HCT116 (cell line): Measurements from ENCODE around the gene PRKN. TPM values are rescaled to one million over a fixed set of nuclear protein-coding genes. Genes with fewer than 3 reads are reported as not detected.

Source experiments
- ATAC-seq: fragments of 200-7000 bp; cut with Tn5 transposase; 2 replicates; pipeline ENCODE4 v1.9.1; 2020; ENCODE audit warnings: mild to moderate bottlenecking, moderate library complexity
- BruUV-seq: library from RNA; stranded (reverse); fragments of 400-500 nt; replicated peaks from 2 replicates; lab custom pipeline; 2021; lab: Mats Ljungman, UMichigan
- CTCF ChIA-PET: fragments of 300-600 bp; sonication (Branson Sonifier 250); formaldehyde crosslinking; loops from one replicate; lab custom pipeline; 2021; ENCODE audit warnings: antibody characterized with exemption; lab: Charles Lee
- POLR2A ChIA-PET: fragments of 300-600, 350-600 bp; sonication (Branson Sonifier 250); formaldehyde crosslinking; loops from one replicate; lab custom pipeline; 2021; ENCODE audit warnings: antibody characterized with exemption; lab: Charles Lee
- RAD21 ChIA-PET, 2 experiments: fragments of 300-600 bp; sonication (Branson Sonifier 250); formaldehyde crosslinking; loops; one replicate each; lab custom pipeline; 2023; ENCODE audit warnings: low total read pairs in 2 of 2; ENCODE audit not compliant: uncharacterized antibody in 2 of 2, unreplicated experiment in 2 of 2, low non-redundant PET in 1 of 2; lab: Charles Lee
- DNase-seq: peaks from one replicate; pipeline ENCODE4 v3.0.0-alpha.2; 2010; ENCODE audit warnings: low read depth, low spot score
- H2AFZ ChIP-seq: fragments of 200-600 bp; shearing (Covaris generic), sonication (generic); 2 replicates; pipeline ENCODE4 v1.6.1; 2017; ENCODE audit warnings: low read depth, mixed run types, mixed read lengths, antibody characterized with exemption, low read length; ENCODE audit not compliant: poor library complexity, severe bottlenecking
- H3K27ac ChIP-seq: 2 replicates; pipeline ENCODE4 v1.5.1; 2012; ENCODE audit warnings: low read depth, low read length
- H3K27me3 ChIP-seq: fragments of 200-600 bp; sonication (generic); 2 replicates; pipeline ENCODE4 v1.6.1; 2016; ENCODE audit warnings: mixed run types, low read length, mixed read lengths; ENCODE audit not compliant: insufficient read depth
- H3K36me3 ChIP-seq, 2 experiments: fragments of 200-500 bp in 1 of 2; fragments of 200-600 bp in 1 of 2; sonication (Bioruptor generic) in 1 of 2; sonication (generic) in 1 of 2; 2 replicates each; pipeline versions ENCODE4 v1.5.1 to v1.6.1; 2014 to 2016; ENCODE audit warnings: low read length in 2 of 2, inconsistent platforms in 1 of 2, mixed read lengths in 1 of 2, mixed run types in 1 of 2; ENCODE audit not compliant: insufficient read depth in 2 of 2, control insufficient read depth in 1 of 2
- H3K4me1 ChIP-seq, 2 experiments: fragments of 200-600 bp in 1 of 2; sonication (generic) in 1 of 2; 2 replicates each; pipeline versions ENCODE4 v1.5.1 to v1.6.1; 2012 to 2017; ENCODE audit warnings: low read length in 2 of 2, inconsistent platforms in 1 of 2, mild to moderate bottlenecking in 1 of 2, mixed read lengths in 1 of 2, mixed run types in 1 of 2, moderate library complexity in 1 of 2; ENCODE audit not compliant: insufficient read depth in 2 of 2, control insufficient read depth in 1 of 2
- H3K4me2 ChIP-seq: fragments of 200-600 bp; sonication (generic); 2 replicates; pipeline ENCODE4 v1.6.1; 2017; ENCODE audit warnings: mixed run types, low read length, mixed read lengths
- H3K4me3 ChIP-seq, 2 experiments: fragments of 200-600 bp in 1 of 2; sonication (generic) in 1 of 2; replicated peaks in 1 of 2; 2 replicates each; pipeline ENCODE4 v1.5.1; 2011 to 2016; ENCODE audit warnings: low read length in 2 of 2, control low read depth in 1 of 2, low read depth in 1 of 2, mild to moderate bottlenecking in 1 of 2, mixed read lengths in 1 of 2, mixed run types in 1 of 2
- H3K79me2 ChIP-seq: fragments of 200-600 bp; sonication (generic); 2 replicates; pipeline ENCODE4 v1.6.1; 2017; ENCODE audit warnings: mild to moderate bottlenecking, mixed run types, low read length, moderate library complexity, mixed read lengths; ENCODE audit not compliant: insufficient read depth
- H3K9ac ChIP-seq: fragments of 200-600 bp; sonication (generic); 2 replicates; pipeline ENCODE4 v1.6.1; 2016; ENCODE audit warnings: low read length, mixed read lengths
- H3K9me2 ChIP-seq: fragments of 200-600 bp; sonication (generic), shearing (Covaris generic); 2 replicates; pipeline ENCODE4 v1.6.1; 2017; ENCODE audit warnings: mixed run types, mild to moderate bottlenecking, moderate library complexity; ENCODE audit not compliant: insufficient read depth
- H3K9me3 ChIP-seq, 2 experiments: fragments of 200-500 bp in 1 of 2; fragments of 200-600 bp in 1 of 2; sonication (Bioruptor generic) in 1 of 2; sonication (generic) in 1 of 2; 2 replicates each; pipeline ENCODE4 v1.6.1; 2014 to 2017; ENCODE audit warnings: low read length in 2 of 2, mixed read lengths in 2 of 2, inconsistent platforms in 1 of 2, low read depth in 1 of 2, mild to moderate bottlenecking in 1 of 2, mixed run types in 1 of 2, moderate library complexity in 1 of 2; ENCODE audit not compliant: control insufficient read depth in 1 of 2, insufficient read depth in 1 of 2
- H4K20me1 ChIP-seq: fragments of 200-600 bp; sonication (generic), shearing (Covaris generic); 2 replicates; pipeline ENCODE4 v1.6.1; 2017; ENCODE audit warnings: mixed run types, mild to moderate bottlenecking, moderate library complexity; ENCODE audit not compliant: insufficient read depth
- EZH2 ChIP-seq: fragments of 200-600 bp; sonication (generic); IDR thresholded peaks from 2 replicates; pipeline ENCODE4 v1.6.1; 2017; ENCODE audit warnings: antibody characterized with exemption, mixed run types
- FOSL1 ChIP-seq: IDR thresholded peaks from 2 replicates; pipeline ENCODE4 v1.6.1; 2012; ENCODE audit warnings: low read depth
- SP1 ChIP-seq: IDR thresholded peaks from 2 replicates; pipeline ENCODE4 v1.6.1; 2012; ENCODE audit warnings: low read depth
- SRF ChIP-seq: IDR thresholded peaks from 2 replicates; pipeline ENCODE4 v1.6.1; 2012; ENCODE audit warnings: low read depth
- TCF7L2 ChIP-seq: IDR thresholded peaks from 2 replicates; pipeline ENCODE4 v1.7.0; 2011; ENCODE audit warnings: borderline replicate concordance, inconsistent platforms; ENCODE audit not compliant: insufficient read depth, insufficient read length; ENCODE audit errors: extremely low read depth
- ZFX ChIP-seq: fragments of 450-650 bp; IDR thresholded peaks from 2 replicates; pipeline ENCODE4 v1.6.1; 2017
- intact Hi-C: fragments of 100-400 bp; cut with micrococcal nuclease; formaldehyde crosslinking; loops from 2 replicates; pipeline ENCODE4 v1.10.0; 2022
- total RNA-seq: library from RNA; stranded (reverse); gene quantifications from one replicate; pipeline ENCODE4 v1.2.1, GENCODE V29; 2021; ENCODE audit not compliant: unreplicated experiment
- TF ChIP-seq, protein P1 (sequence below), 3 experiments: fragments of 200-600 bp in 1 of 3; sonication (generic) in 1 of 3; IDR thresholded peaks in 2 of 3; conservative IDR thresholded peaks in 1 of 3; 2 replicates each; pipeline ENCODE4 v1.5.1; 2012 to 2017; ENCODE audit warnings: low read depth in 2 of 3, low read length in 2 of 3, antibody characterized with exemption in 1 of 3, borderline replicate concordance in 1 of 3, control low read depth in 1 of 3, mild to moderate bottlenecking in 1 of 3, mixed read lengths in 1 of 3, mixed run types in 1 of 3, moderate library complexity in 1 of 3; ENCODE audit not compliant: insufficient read depth in 1 of 3

PRKN gene
- total RNA-seq, 1 experiment from 2014 or later: 2.6 TPM

DNA sequence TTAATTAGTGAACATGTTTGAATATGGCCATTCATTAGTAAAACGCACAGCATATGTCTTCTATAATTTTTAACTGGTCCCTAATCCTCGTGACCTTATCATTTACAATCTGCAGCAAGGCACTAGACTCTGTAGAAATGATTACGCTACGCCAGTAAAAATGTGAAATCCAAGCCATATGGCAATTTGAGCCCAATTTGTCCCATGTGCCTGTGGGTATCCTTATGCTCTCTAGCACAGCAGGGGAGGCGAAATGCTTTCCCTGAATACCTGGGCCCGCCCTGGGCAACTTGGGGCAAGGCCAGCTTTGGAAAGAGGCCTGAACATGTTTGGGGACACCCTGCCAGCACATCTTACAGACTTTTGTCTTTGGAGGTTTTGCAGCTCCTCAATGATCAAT is 1331.0 kb downstream of the PRKN start (continued):
- TF ChIP-seq ZFX (no peak), SRF (no peak), EZH2 (no peak), TCF7L2 (no peak), FOSL1 (no peak)

- H3K36me3 ChIP-seq: no peaks in the 10 kb centered on the region
- H3K27ac ChIP-seq: no peak overlapping the region
- ChIA-PET POLR2A (no interaction called here), RAD21 (no interaction called here)
- H3K79me2 ChIP-seq: no peaks in the 10 kb centered on the region
- H3K4me2 ChIP-seq: no peak overlapping the region
- H3K9me2 ChIP-seq: no peaks in the 10 kb centered on the region
- H3K4me1 ChIP-seq: peaks cover 0 to 6% of the 10 kb centered on the region in 2 experiments; a peak in 2 of 4 replicates
- H2AFZ ChIP-seq: no peak overlapping the region
- BruUV-seq: no TSS peak
- no peaks in the 10 kb centered on the region for H4K20me1 ChIP-seq
- no peaks in the 10 kb centered on the region for H3K9me3 ChIP-seq
- H3K4me3 ChIP-seq: no peak overlapping the region
- no peak overlapping the region for H3K9ac ChIP-seq
- TF ChIP-seq SP1: no peak
- TF ChIP-seq EZH2: no peak
- TF ChIP-seq, protein P1, sequence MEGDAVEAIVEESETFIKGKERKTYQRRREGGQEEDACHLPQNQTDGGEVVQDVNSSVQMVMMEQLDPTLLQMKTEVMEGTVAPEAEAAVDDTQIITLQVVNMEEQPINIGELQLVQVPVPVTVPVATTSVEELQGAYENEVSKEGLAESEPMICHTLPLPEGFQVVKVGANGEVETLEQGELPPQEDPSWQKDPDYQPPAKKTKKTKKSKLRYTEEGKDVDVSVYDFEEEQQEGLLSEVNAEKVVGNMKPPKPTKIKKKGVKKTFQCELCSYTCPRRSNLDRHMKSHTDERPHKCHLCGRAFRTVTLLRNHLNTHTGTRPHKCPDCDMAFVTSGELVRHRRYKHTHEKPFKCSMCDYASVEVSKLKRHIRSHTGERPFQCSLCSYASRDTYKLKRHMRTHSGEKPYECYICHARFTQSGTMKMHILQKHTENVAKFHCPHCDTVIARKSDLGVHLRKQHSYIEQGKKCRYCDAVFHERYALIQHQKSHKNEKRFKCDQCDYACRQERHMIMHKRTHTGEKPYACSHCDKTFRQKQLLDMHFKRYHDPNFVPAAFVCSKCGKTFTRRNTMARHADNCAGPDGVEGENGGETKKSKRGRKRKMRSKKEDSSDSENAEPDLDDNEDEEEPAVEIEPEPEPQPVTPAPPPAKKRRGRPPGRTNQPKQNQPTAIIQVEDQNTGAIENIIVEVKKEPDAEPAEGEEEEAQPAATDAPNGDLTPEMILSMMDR (IDR thresholded peaks at IDR 0.05 in 2 of 3, conservative IDR thresholded peaks at IDR 0.05 in 1 of 3; ENCODE audit: borderline replicate concordance in 1 of 3, insufficient read depth in 1 of 3, low read depth in 2 of 3, low read length in 2 of 3): no peak
- TF ChIP-seq, all 23 proteins: peak for 0
- CTCF ChIA-PET: interaction anchor here (3.5 kb wide), 1 partner anchor 23 kb away, joined by 12 read pairs; no protein-coding TSS in a partner anchor
- DNase-seq: no peak
- H3K27me3 ChIP-seq: no peaks in the 10 kb centered on the region
- ATAC-seq: no peak
- intact Hi-C loops: loop anchor here (2.0 kb wide), 1 partner anchor 299 kb away; no protein-coding TSS in a partner anchor
Measured at GRCh38 chr6:161395716-161396231, 1331.8 kb downstream of the PRKN start.
